Stimulated activated CD4-positive, alpha-beta T cell treated with anti-CD3 and anti-CD28 coated beads, Interleukin-1b, Interleukin-23, amount 100 ng/mL, for 24 hours (primary cell): ENCODE results near the gene LRIF1.
A peak's percentile ranks its signal among the peaks of the same experiment; 100 is the strongest.
"Not testable (repeated sequence)": the region's sequence is repeated elsewhere in the genome, so short reads cannot be mapped to it uniquely, and the experiment has no call there.

ENCODE experiments used
- DNase-seq, 4 experiments: peaks; one replicate each; pipeline ENCODE4 v3.0.0-alpha.2; 2020; ENCODE audit warnings: low read depth in 4 of 4, low spot score in 1 of 4

The LRIF1 gene

GRCh38 chr1:110952031-110952430 is 11.7 kb downstream of the LRIF1 start:
- no peak for DNase-seq

GRCh38 chr1:110951161-110951560 is 12.6 kb downstream of the LRIF1 start:
- no peak for DNase-seq

GRCh38 chr1:110948038-110948810 is 15.5 kb downstream of the LRIF1 start:
- no peak for DNase-seq

GRCh38 chr1:110945626-110946025 is 18.1 kb downstream of the LRIF1 start:
- no peak for DNase-seq

- DNase-seq, result no peak
Measured at GRCh38 chr1:110944806-110945205, 18.9 kb downstream of the LRIF1 start.

GRCh38 chr1:110936567-110936966 is 27.2 kb downstream of the LRIF1 start:
- DNase-seq, result no peak

GRCh38 chr1:110931097-110931496 is 32.6 kb downstream of the LRIF1 start:
- not testable (repeated sequence) for DNase-seq

GRCh38 chr1:110928904-110929303 is 34.8 kb downstream of the LRIF1 start:
- DNase-seq, result no peak

- no peak for DNase-seq
Measured at GRCh38 chr1:110928191-110928590, 35.5 kb downstream of the LRIF1 start.

GRCh38 chr1:110927484-110928075 is 36.1 kb downstream of the LRIF1 start:
- no peak for DNase-seq

- DNase-seq, result no peak
Measured at GRCh38 chr1:110921953-110922352, 41.8 kb downstream of the LRIF1 start.

GRCh38 chr1:110918016-110918415 is 45.7 kb downstream of the LRIF1 start:
- no peak for DNase-seq

GRCh38 chr1:110916669-110917306 is 46.9 kb downstream of the LRIF1 start:
- peak in 1 of 4 experiments; percentile 11 for DNase-seq

GRCh38 chr1:110916274-110916668 is 47.5 kb downstream of the LRIF1 start:
- DNase-seq, result no peak

- no peak for DNase-seq
Measured at GRCh38 chr1:110915804-110916203, 47.9 kb downstream of the LRIF1 start.

- DNase-seq, result no peak
Measured at GRCh38 chr1:110914676-110915075, 49.0 kb downstream of the LRIF1 start.

- no peak for DNase-seq
Measured at GRCh38 chr1:110912784-110913183, 50.9 kb downstream of the LRIF1 start.

GRCh38 chr1:110903853-110904500 is 59.7 kb downstream of the LRIF1 start:
- no peak for DNase-seq

GRCh38 chr1:110902820-110903463 is 60.8 kb downstream of the LRIF1 start:
- no peak for DNase-seq

- no peak for DNase-seq
Measured at GRCh38 chr1:110899458-110899843, 64.3 kb downstream of the LRIF1 start.

- DNase-seq, result no peak
Measured at GRCh38 chr1:110898734-110899457, 64.8 kb downstream of the LRIF1 start.
